ENCODE measurements around the gene SLX4IP.
A peak's percentile ranks its signal among the peaks of the same experiment; 100 is the strongest.

The SLX4IP gene

GRCh38 chr20:10531848-10532247 is 96.7 kb downstream of the SLX4IP start:
- TF ChIP-seq CTCF (IDR thresholded peaks at IDR 0.05; ENCODE audit: low read depth, low read length) = no peak
- no peak overlapping the region for H3K4me3 ChIP-seq (replicated peaks in 1 of 2; ENCODE audit: low read depth in 2 of 2, low read length in 2 of 2)
- DNase-seq (ENCODE audit: low read depth in 2 of 2) = peak; percentile 55 to 65

- no peak for TF ChIP-seq CTCF (IDR thresholded peaks at IDR 0.05; ENCODE audit: low read depth, low read length)
- H3K4me3 ChIP-seq (replicated peaks in 1 of 2; ENCODE audit: low read depth in 2 of 2, low read length in 2 of 2) = no peak overlapping the region
- DNase-seq (ENCODE audit: low read depth in 2 of 2) = no peak
Observed at GRCh38 chr20:10532361-10532760, 97.3 kb downstream of the SLX4IP start.

- DNase-seq (ENCODE audit: low read depth in 2 of 2) = peak; percentile 39 to 68
- peak; percentile 47 for TF ChIP-seq CTCF (IDR thresholded peaks at IDR 0.05; ENCODE audit: low read depth, low read length)
- H3K4me3 ChIP-seq (replicated peaks in 1 of 2; ENCODE audit: low read depth in 2 of 2, low read length in 2 of 2) = no peak overlapping the region
Observed at GRCh38 chr20:10536531-10536930, 101.4 kb downstream of the SLX4IP start.

GRCh38 chr20:10537850-10538480 is 102.9 kb downstream of the SLX4IP start:
- no peak overlapping the region for H3K4me3 ChIP-seq (replicated peaks in 1 of 2; ENCODE audit: low read depth in 2 of 2, low read length in 2 of 2)
- peak; percentile 37 to 70 for DNase-seq (ENCODE audit: low read depth in 2 of 2)
- TF ChIP-seq CTCF (IDR thresholded peaks at IDR 0.05; ENCODE audit: low read depth, low read length) = no peak

- DNase-seq (ENCODE audit: low read depth in 2 of 2) = no peak
- H3K4me3 ChIP-seq (replicated peaks in 1 of 2; ENCODE audit: low read depth in 2 of 2, low read length in 2 of 2) = no peak overlapping the region
- TF ChIP-seq CTCF (IDR thresholded peaks at IDR 0.05; ENCODE audit: low read depth, low read length) = no peak
Observed at GRCh38 chr20:10538768-10539167, 103.7 kb downstream of the SLX4IP start.

- no peak for TF ChIP-seq CTCF (IDR thresholded peaks at IDR 0.05; ENCODE audit: low read depth, low read length)
- H3K4me3 ChIP-seq (replicated peaks in 1 of 2; ENCODE audit: low read depth in 2 of 2, low read length in 2 of 2) = no peak overlapping the region
- no peak for DNase-seq (ENCODE audit: low read depth in 2 of 2)
Observed at GRCh38 chr20:10539818-10540553, 104.9 kb downstream of the SLX4IP start.

All from cardiac fibroblast (primary cell).